HG03108 (cell line): Measurements from ENCODE around the gene AZU1.
"Not testable (repeated sequence)": the region's sequence is repeated elsewhere in the genome, so short reads cannot be mapped to it uniquely, and the experiment has no call there.

Experiments used
- ATAC-seq: cut with Tn5 transposase; IDR thresholded peaks from one replicate; pipeline ENCODE4 v1.9.1; 2021; ENCODE audit warnings: moderate library complexity; ENCODE audit not compliant: unreplicated experiment

The AZU1 gene

DNA sequence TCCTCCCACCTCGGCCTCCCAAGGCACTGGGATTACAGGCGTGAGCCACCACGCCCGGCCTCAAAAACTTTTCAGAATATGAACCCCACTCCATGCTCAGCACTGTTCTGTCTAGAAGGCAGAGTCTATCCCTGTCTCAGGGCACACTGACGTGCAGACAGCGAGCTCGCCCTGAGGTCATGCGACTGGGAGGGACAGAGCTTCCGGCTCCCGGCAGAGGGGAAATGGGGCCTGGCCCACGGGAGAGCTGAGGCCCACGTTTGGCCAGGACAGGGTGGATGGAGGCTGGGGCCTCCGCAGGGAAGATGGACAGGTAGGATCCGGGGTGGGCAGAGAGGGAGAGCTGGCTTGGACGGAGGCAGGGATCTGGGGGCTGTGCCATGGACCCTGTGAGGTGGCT, 2.8 kb upstream of the AZU1 start:
- no peak for ATAC-seq

DNA sequence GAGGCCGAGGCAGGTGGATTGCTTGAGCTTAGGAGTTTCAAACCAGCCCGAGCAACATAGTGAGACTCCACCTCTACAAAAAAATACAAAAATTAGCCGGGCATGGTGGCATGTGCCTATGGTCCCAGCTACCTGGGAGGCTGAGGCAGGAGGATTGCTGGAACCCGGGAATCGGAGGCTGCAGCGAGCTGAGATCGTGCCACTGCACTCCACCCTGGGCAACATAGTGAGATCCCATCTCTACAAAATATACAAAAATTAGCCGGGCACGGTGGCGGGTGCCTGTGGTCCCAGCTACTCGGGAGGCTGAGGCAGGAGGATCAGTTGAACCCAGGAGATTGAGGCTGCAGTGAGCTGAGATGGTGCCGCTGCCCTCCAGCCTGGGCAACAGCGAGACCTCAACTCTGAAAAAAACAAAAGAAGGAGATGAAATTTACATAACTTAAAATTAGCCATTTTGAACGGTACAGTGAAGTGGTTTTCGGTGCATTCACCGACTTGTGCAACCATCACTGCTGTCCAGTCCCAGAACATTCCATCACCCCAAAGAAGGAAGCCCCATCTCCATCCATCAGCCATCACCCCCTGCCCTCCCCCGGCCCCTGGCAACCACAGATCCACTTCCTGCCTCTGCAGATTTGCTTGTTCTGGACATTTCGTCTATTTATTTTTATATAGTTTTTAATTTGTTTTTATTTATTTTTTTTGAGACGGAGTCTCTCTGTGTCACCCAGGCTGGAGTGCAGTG, 1.6 kb upstream of the AZU1 start:
- ATAC-seq, result no peak

DNA sequence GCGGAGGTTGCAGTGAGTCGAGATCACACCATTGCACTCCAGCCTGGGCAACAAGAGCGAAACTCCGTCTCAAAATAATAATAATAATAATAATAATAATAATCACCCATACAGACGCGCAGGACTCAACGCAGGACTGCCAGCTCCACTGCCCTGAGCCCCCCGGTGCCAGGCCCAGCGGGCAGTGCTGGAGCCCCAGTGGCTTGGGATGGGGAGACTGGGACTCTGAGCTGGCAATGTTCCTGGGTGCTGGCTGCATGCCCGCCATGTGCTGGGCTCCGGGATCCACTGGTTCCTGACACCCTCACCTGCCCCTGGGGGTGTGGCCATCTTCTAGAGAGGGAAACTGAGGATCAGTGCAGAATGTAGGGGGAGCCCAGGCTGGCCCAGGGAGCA, 325 bp upstream of the AZU1 start:
- no peak for ATAC-seq

DNA sequence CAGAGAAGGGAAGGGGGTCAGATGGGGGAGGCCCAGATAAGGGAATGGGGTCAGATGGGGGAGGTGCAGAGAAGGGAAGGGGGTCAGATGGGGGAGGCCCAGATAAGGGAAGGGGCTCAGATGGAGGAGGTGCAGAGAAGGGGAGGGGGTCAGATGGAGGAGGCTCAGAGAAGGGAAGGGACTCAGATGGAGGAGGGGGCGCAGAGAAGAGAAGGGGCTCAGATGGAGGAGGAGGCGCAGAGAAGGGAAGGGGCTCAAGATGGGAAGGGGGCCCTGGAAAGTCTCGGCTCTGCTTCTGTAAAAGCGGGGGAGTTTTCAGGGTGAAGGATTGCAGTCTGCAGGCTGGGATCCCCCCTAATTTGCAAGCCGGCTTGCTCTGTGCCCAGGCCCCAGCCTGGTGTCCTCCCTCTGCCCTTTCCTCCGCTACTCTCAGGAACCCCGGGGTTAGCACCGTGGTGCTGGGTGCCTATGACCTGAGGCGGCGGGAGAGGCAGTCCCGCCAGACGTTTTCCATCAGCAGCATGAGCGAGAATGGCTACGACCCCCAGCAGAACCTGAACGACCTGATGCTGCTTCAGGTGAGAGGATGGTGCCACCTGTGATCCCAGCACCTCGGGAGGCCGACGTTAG, 1.6 kb downstream of the AZU1 start:
- no peak for ATAC-seq

DNA sequence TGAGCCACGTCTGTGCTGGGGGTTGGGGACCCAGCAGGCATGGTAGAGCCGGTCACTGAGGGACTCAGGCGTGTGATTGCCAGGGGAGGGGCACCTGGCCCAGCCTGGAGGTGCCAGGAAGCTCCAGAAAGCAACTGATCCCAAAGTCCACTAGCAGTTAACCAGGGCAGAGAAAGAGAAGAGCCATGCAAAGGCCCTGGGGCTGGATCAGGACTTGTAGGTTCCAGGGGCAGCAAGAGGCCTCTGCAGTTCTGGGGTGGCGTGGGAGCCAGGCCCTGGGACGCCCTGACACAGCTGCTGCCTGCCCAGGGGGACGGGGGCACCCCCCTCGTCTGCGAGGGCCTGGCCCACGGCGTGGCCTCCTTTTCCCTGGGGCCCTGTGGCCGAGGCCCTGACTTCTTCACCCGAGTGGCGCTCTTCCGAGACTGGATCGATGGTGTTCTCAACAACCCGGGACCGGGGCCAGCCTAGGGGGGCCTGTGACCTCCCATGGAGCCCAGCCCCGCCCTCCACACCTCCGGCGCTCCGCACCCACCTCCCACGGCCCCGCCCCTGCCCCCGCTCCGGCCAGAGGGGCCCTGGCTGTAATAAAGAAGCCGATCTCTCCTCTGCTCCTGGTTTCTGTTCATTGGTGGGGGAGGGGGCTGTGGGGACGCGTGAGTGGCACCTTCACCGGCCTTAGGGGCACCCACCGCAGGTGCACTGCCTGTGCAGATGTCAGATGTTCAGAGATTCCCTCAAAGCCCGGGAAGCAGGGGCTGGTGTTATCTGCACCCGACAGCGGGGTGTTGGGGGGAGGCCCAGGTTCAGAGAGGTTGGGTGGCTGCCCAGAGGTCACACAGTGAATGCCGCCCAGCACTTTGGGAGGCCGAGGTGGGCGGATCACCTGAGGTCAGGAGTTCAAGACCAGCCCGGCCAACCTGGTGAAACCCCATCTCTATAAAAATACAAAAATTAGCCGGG, 4.1 kb downstream of the AZU1 start:
- ATAC-seq, result no peak

DNA sequence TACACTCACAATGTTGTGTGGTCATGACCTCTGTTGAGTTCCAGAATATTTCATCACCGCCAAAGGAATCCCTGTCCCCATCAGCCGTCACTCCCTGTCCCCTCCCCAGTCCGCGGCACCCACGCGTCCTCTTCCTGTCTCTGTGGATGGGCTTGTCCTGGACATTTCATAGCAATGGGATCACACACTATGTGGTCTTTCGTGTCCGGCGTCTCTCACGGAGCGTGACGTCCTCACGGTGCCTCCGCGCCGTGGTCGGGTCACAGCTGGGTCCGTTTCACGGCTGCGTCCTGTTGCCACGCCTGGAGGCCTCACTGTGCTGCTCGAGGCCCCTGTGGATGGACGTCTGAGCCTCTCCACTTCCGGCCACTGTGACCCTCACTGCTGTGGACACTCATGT, 6.6 kb downstream of the AZU1 start:
- no peak for ATAC-seq

DNA sequence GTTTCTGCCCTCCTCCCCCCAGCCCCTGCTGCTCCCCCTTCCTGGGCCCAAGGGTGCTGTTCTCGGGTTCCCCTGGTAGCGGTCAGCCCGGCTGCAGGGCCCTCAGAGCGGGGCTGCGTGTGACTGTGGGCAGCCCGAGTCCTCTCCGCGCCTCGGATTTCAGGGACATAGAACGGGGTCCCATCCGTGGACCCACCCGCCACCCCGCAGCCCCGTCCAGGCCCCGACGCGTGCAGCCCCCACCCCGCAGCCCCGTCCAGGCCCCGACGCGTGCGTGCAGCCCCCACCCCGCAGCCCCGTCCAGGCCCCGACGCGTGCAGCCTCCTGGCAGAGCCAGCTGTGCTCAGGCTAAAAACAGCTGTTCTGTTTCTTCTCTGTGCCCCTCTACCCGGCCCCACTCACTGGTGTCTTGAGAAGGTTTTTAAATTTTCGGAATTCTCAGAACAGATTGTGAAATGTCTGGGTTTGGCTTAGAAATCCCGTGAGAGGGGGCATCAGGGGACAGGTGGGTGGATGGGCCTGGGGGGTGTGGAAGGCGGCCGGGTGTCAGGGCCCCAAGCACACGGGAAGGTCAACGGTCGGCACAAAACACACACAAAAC, 7.7 kb downstream of the AZU1 start:
- ATAC-seq, result no peak

DNA sequence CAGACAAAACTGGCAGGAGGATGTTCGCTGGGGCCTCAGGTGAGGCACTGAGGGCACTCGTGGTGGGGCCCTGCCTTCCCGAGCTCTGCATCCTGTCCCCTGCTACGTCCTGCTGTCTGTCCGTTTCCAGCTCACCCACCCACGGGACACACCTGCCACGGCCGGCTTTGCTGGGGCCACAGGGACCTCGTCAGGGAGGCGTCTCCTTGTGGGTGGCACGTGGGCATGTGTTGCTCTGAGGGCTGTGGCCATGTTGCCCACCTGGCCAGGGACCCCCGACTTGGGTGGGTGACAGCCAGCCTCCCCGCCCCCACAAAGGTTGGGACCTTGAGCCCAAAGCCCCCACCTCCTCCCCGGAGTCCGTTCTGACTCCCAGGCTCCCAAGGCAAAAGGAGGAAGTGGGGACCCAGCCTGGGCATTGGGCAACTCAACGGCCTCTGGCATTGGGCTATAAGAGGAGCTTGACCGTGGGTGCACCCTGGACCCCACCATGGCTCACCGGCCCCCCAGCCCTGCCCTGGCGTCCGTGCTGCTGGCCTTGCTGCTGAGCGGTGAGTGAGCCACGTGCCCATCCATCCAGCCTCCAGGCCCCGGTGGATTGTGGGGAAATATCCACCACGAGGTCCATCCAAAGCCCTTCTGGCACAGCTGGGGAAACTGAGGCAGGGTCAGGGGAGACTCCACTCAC, 13.0 kb downstream of the AZU1 start, which contains the start of gene PRTN3:
Gene PRTN3 (plus strand): TSS at position 481 of the 688 bp plus-strand sequence. CDS start 10 bp downstream, at position 491.
- ATAC-seq, result no peak

DNA sequence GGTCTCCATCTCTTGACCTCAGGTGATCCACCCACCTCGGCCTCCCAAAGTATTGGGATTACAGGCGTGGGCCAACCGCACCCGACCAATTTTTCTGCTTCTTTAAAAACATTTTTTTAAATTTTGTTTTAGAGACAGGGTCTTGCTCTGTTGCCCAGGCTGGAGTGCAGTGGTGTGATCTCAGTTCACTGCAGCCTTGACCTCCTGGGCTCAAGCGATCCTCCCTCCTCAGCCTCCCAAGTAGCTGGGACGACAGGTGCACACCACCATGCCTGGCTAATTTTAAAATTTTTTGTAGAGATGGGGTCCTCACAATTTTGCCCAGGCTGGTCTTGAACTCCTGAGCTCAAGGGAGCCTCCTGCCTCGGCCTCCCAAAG, 15.2 kb downstream of the AZU1 start:
- ATAC-seq, result not testable (repeated sequence)

DNA sequence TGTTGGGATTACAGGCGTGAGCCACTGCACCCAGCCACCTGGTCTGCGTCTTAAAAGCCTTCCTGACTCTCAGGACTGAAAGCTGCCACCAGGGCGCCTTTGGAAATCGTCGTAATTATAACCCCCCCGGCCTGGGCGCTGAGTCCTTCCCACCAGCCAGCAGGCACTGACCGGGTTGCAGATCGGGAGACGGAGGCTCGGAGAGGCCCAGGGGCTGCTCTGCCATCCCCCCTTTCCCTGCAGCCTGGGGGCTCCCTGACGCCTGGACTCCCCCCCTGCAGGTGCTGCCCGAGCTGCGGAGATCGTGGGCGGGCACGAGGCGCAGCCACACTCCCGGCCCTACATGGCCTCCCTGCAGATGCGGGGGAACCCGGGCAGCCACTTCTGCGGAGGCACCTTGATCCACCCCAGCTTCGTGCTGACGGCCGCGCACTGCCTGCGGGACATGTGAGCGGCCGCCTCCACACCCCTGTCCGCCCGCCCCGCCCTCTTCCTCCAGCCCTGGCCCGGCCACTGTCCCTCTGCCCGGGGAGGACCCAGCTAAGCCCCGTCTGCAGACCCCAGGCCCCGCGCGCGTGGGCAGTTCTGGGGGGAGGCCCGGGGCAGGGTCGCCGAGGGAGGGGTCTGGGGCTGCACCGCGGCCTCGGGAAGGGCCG, 15.7 kb downstream of the AZU1 start:
- no peak for ATAC-seq

DNA sequence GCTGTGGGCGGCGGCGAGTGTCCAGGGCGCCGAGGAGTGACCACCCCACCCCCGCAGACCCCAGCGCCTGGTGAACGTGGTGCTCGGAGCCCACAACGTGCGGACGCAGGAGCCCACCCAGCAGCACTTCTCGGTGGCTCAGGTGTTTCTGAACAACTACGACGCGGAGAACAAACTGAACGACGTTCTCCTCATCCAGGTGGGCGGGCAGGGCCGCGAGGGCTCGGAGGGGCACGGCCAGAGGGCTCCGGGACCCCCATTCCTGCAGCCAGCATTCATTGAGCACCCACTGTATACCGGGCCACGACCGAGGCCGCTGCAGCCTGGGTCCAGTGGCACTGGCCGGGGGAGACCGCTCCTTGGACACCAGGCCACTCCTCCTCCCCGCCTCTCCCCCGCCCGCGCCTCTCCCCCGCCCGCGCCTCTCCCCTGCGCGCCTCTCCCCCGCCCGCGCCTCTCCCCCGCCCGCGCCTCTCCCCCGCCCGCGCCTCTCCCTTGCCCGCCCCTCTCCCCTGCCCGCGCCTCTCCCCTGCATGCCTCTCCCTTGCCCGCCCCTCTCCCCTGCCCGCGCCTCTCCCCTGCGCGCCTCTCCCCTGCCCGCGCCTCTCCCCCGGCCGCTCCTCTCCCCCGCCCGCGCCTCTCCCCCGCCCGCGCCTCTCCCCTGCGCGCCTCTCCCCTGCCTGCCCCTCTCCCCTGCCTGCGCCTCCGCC, 16.4 kb downstream of the AZU1 start:
- no peak for ATAC-seq

DNA sequence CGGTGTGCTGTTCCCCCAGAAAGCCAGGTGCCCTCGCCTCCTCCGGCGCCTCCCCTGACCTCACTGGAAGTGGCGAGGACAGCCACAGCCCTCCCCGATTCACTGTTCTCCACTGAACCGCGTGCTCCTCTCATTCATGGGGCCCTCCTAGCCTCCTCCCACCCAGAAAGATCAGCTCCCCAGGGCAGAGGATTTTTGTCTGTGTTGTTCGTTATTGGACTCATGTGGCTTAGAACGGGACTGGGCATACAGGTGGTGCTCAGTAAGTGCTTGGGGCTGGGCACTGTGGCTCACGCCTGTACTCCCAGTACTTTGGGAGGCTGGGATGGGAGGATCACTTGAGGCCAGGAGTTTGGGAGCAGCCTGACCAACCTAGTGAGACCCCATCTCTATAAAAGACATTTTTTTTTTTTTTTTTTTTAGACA, 16.9 kb downstream of the AZU1 start:
- no peak for ATAC-seq

DNA sequence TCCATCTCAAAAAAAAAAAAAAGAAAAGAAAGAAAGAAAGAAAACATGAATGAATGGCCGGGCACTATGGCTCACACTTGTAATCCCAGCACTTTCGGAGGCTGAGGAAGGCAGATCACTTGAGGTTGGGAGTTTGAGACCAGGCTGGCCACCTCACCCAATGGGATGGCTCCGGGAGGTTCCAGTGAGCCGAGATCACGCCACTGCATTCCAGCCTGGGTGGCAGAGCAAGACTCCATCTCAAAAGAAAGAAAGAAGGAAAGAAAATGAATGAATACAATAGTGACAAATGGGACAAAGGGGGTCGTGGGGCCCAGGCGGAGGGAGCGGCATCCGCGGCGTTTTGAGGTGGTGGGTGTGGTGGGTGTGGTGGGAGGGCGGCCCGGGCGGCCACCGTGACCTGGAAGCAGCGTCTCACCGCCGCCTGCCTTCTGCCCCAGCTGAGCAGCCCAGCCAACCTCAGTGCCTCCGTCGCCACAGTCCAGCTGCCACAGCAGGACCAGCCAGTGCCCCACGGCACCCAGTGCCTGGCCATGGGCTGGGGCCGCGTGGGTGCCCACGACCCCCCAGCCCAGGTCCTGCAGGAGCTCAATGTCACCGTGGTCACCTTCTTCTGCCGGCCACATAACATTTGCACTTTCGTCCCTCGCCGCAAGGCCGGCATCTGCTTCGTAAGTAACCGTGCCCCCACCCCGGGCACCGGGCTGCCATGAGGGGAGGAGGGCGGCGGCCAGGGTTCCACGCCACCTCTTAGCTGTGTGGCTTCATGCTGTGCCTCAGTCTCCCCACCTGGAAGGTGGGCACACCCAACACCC, 18.3 kb downstream of the AZU1 start:
- ATAC-seq, result no peak

DNA sequence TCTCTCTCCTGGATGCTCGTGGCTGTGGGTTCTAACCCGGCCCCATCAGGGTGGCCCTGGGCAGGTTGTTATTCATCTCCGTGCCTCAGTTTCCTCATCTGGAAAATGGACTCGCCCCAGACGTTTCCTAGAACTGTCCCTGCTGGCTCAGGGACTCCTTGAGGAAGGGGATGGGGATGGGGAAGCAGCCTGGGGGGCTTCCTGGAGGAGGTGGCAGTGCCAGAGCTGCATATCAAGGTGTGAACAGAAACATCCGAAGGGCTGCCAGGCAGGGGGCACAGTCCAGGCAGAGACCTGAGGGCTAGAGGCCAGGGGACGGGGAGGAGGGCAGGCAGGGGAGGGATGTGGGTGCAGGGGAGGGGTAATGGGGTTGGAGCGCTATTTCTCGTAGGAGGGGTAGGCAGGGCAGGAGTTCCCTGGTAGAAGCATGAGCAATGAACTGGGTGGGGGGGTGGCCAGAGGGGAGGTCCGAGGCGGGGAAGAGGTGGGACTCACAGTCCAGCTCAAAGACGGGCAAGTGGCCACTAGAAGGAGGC, 20.8 kb downstream of the AZU1 start:
- no peak for ATAC-seq

DNA sequence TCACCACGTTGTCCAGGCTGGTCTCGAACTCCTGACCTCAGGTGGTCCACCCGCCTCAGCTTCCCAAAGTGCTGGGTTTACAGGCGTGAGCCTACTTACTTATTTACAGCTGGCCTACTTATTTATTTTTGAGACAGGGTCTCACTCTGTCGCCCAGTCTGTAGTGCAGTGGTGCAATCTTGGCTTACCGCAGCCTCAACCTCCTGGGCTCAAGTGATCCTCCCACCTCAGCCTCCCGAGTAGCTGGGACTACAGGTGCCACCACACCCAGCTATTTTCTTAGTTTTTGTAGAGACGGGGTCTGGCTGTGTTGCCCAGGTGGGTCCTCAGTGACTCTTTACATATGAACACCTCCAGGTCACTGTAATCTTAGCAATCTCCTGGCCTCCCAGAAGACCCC, 21.6 kb downstream of the AZU1 start:
- not testable (repeated sequence) for ATAC-seq

DNA sequence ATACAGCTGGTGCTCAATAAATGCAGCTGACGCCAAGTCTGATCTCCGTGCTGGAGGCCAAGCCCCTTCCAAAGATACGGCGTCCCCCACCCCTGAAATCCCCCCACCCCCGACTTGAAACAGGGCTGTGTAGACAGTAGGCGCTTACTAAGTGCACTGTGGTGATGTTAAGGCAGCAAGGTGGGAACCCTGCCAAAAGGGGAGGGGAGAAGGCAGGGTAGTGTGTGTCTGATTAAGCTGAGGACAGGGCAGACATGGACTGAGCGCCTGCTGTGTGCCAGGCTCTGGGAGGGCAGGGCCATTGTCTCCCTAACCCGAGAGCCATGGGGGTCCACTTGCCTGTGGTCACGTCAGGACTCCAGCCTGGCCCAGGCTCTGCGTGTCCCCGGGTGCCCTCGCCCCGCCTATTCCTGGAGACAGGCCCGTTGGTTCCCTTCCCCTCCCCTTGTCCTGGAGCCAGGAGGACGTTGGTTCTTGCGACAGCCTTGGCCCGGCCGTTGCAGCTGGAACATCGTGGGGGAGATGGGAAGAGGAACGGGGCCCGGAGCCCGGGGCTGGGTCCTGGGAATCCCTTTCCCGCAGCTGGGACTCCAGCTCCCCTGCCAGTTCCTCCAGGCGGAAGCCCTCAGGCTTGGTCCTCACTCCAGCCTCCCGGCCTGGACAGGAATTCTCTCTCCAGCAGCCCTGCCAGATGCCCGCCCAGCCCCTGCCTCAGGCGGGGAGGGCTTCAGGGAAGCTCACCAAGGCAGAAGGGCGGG, 22.8 kb downstream of the AZU1 start:
- no peak for ATAC-seq

DNA sequence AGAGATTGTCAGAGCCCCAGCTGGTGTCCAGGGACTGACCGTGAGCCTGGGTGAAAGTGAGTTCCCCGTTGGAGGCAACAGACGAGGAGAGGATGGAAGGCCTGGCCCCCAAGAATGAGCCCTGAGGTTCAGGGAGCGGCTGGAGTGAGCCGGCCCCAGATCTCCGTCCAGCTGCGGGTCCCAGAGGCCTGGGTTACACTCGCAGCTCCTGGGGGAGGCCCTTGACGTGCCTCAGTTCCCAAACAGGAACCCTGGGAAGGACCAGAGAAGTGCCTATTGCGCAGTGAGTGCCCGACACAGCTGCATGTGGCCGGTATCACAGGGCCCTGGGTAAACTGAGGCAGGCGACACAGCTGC, 23.3 kb downstream of the AZU1 start:
- ATAC-seq, result no peak
